Activated T-helper 1 cell treated with anti-CD3 and anti-CD28 coated beads, Interleukin-12 subunit alpha, Interleukin-12 subunit beta, Interleukin-2, Interleukin-4 antibody, amounts not matched to agents 30 ng/mL and 10 ng/mL and 1 ng/mL, durations not matched to agents 14 hours and 24 hours and 36 hours (primary cell): Measurements from ENCODE around the gene AK4. TPM values are rescaled to one million over a fixed set of nuclear protein-coding genes. Genes with fewer than 3 reads are reported as not detected.
"Not testable (repeated sequence)": the region's sequence is repeated elsewhere in the genome, so short reads cannot be mapped to it uniquely, and the experiment has no call there.

Source experiments
- DNase-seq: peaks from one replicate; pipeline ENCODE4 v3.0.0; 2021; ENCODE audit warnings: low spot score
- H3K27ac Mint-ChIP-seq: one replicate; pipeline ENCODE4 v1.8.0; 2021; ENCODE audit warnings: mild to moderate bottlenecking, mixed read lengths
- H3K27me3 Mint-ChIP-seq: one replicate; pipeline ENCODE4 v1.8.0; 2022; ENCODE audit warnings: mild to moderate bottlenecking, moderate library complexity, mixed read lengths; ENCODE audit not compliant: insufficient read depth
- H3K36me3 Mint-ChIP-seq: one replicate; pipeline ENCODE4 v1.8.0; 2021; ENCODE audit warnings: low read depth, mixed read lengths
- H3K4me1 Mint-ChIP-seq: one replicate; pipeline ENCODE4 v1.8.0; 2021; ENCODE audit warnings: low read depth, mixed read lengths
- H3K4me3 Mint-ChIP-seq: one replicate; pipeline ENCODE4 v1.8.0; 2021; ENCODE audit warnings: mild to moderate bottlenecking, moderate library complexity, mixed read lengths
- H3K9me3 Mint-ChIP-seq: one replicate; pipeline ENCODE4 v1.8.0; 2021; ENCODE audit warnings: mixed read lengths
- intact Hi-C: fragments of 100-400 bp; cut with micrococcal nuclease; formaldehyde crosslinking; loops from one replicate; pipeline ENCODE4 v1.15.1; 2024
- total RNA-seq: library from RNA; stranded (reverse); gene quantifications from 2 replicates; pipeline ENCODE4 v1.2.3, GENCODE V29; 2022

AK4 gene
- total RNA-seq, 1 donor from 2014 or later, result 108 TPM

DNA sequence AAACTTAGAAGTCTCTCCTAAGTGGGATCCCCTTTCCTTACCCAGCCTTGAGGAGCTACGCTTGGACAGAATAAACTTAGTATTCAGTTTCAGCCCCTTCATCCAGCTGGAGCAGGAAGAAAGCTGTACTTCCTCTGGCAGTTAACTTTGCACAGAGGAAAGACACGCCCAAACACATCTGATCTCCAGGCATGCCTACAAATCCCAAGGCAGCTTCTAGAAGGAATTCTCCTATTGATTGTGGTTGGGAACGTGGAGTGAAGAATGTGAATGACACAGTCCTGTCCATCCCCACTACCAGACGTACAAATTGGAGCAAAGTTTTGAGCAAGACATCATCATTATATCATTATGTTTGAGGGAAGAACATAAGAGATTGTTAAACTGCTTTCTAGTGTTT lies 6.6 kb upstream of the AK4 start:
- peaks cover 6% of the 10 kb centered on the region for H3K4me1 Mint-ChIP-seq

DNA sequence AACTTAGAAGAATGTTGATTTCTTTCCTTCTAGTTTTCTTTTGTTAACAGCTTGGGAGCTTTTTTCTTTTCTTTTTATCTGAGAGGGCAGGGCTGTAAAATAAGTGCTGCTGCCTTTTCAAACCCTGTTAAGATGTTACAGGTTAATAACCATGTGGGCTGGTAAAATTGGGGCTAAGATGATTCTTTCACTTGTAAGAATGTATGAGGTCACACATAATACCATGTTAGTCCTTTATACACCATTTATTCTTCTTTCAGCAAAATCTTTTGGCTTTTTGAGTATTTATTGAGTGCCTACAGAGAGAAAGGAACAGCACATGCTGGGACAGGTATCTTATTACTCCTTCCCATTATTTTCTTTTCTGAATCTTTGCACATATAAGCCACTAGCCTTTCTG lies 6.1 kb upstream of the AK4 start:
- DNase-seq, result no peak
- no peaks in the 10 kb centered on the region for H3K36me3 Mint-ChIP-seq
- no peak overlapping the region for H3K4me3 Mint-ChIP-seq
- H3K9me3 Mint-ChIP-seq, result no peaks in the 10 kb centered on the region
- H3K27ac Mint-ChIP-seq, result no peak overlapping the region
- intact Hi-C loops, result loop anchor here (10.0 kb wide), 1 partner anchor 253 kb away; no protein-coding TSS in a partner anchor
- peaks cover 18% of the 10 kb centered on the region for H3K27me3 Mint-ChIP-seq
- H3K4me1 Mint-ChIP-seq, result peaks cover 11% of the 10 kb centered on the region

More for the DNA sequence above, 6.6 kb upstream of the AK4 start:
- Mint-ChIP-seq H3K27ac (no peak overlapping the region), H3K27me3 (peaks cover 14% of the 10 kb centered on the region), H3K36me3 (no peaks in the 10 kb centered on the region), H3K9me3 (no peaks in the 10 kb centered on the region), H3K4me3 (no peak overlapping the region)
- intact Hi-C loops, result loop anchor here (10.0 kb wide), 1 partner anchor 253 kb away; no protein-coding TSS in a partner anchor
- no peak for DNase-seq

DNA sequence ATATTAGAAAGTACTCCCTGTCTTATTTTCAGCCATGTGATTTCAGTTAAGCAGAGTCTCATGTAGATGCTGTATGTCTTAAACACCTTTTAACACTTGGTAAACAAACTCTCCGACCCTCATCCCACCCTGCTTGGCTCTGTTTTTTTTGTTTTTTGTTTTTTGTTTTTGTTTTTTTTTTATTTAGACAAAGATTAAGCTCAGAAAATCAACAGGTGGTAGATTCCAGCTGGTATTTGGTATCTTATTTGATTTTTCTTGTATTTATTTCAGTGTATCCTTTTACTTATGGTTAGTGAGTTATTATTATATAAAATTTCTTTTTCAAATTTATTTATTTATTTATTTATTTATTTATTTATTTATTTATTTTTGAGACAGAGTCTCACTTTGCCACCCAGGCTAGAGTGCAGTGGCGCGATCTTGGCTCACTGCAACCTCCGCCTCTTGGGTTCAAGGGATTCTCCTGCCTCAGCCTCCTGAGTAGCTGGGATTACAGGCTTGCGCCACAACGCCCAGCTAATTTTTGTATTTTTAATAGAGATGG lies 4.8 kb upstream of the AK4 start:
- Mint-ChIP-seq H3K27me3 (peaks cover 13% of the 10 kb centered on the region), H3K4me1 (peaks cover 15% of the 10 kb centered on the region)
- not testable (repeated sequence) for H3K4me3 Mint-ChIP-seq, DNase-seq, H3K36me3 Mint-ChIP-seq, H3K27ac Mint-ChIP-seq, H3K9me3 Mint-ChIP-seq
- intact Hi-C loops, result loop anchor here (10.0 kb wide), 1 partner anchor 252 kb away; no protein-coding TSS in a partner anchor

DNA sequence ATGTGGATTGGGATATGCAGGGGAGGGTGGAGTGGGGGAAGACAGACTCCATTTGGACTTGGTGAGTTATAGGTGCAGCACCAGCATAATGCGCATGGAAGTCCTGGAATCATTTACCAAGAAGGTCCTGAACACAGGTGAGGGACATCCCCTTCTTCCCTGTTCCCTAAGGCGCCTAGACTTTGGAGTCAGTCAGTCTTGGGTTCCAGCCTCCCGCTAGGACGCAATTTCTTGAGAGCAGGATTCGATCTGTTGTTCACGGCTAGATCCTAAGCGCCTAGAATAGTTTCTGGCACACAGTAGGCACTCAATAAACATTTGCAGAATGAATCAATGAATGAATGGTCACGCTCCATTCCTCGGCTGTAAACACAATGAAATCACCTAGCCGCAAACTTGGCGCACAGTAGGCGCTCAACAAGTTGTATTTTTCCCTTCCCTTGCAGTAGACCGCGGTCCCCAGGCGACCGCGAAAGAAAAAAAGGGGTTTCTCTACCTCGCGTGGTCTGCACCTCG lies 1.0 kb upstream of the AK4 start:
- no peak for DNase-seq
- peaks cover 18% of the 10 kb centered on the region for H3K36me3 Mint-ChIP-seq
- H3K4me1 Mint-ChIP-seq, result peaks cover 39% of the 10 kb centered on the region
- peaks cover 7% of the 10 kb centered on the region for H3K27me3 Mint-ChIP-seq
- no peaks in the 10 kb centered on the region for H3K9me3 Mint-ChIP-seq
- intact Hi-C loops, result loop anchor here (1.0 to 10.0 kb wide), 6 partner anchors 107 to 1785 kb away; partner anchors contain the start of gene JAK1
- H3K27ac Mint-ChIP-seq, result peak overlapping the region; percentile 82
- H3K4me3 Mint-ChIP-seq, result peak overlapping the region; percentile 83

DNA sequence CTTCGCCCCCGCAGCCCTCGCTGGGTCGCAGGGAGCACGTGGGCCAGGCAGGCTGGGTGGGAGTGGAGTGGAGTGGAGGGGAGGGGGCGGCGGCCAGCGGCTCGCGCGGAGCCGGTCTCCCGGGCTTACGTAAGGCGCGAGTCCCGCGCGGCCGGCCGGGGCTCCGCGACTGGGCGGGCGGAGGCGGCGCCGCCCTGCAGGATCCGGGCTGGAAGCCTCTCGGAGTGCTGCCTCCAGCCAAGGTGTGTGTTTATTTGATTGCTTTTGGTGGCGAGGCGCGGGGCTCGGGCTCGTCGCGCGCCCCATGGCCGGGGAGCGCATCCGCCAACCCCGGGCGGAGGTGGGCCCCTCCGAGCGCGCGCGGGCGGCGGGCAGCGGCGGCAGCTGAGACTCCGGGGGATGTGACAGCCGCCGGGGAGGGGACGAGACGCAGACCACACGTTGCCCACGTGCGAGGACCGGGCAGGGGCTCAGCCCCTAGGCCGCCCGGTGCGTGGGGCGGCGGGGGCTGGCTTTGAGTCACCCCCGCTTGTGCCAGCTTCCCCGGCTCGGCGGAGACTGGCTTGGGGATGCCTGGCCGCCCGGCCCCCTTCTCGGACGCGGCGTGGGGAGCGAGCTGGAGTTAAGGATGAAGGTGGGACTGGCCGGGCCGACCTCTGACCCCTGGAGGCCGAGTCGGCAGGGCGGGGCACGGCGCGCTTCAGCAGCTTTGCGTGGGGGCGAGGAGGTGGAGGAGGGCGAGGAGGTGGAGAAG lies 402 bp upstream of the AK4 start:
- Mint-ChIP-seq H3K4me1 (peaks cover 40% of the 10 kb centered on the region), H3K27me3 (peaks cover 7% of the 10 kb centered on the region), H3K9me3 (no peaks in the 10 kb centered on the region), H3K4me3 (peak overlapping the region; percentile 89), H3K27ac (peak overlapping the region; percentile 87), H3K36me3 (peaks cover 19% of the 10 kb centered on the region)
- DNase-seq, result peak; percentile 46
- intact Hi-C loops, result loop anchor here (1.0 to 10.0 kb wide), 10 partner anchors 80 to 1785 kb away; partner anchors contain the start of genes JAK1, LEPR and LEPROT

DNA sequence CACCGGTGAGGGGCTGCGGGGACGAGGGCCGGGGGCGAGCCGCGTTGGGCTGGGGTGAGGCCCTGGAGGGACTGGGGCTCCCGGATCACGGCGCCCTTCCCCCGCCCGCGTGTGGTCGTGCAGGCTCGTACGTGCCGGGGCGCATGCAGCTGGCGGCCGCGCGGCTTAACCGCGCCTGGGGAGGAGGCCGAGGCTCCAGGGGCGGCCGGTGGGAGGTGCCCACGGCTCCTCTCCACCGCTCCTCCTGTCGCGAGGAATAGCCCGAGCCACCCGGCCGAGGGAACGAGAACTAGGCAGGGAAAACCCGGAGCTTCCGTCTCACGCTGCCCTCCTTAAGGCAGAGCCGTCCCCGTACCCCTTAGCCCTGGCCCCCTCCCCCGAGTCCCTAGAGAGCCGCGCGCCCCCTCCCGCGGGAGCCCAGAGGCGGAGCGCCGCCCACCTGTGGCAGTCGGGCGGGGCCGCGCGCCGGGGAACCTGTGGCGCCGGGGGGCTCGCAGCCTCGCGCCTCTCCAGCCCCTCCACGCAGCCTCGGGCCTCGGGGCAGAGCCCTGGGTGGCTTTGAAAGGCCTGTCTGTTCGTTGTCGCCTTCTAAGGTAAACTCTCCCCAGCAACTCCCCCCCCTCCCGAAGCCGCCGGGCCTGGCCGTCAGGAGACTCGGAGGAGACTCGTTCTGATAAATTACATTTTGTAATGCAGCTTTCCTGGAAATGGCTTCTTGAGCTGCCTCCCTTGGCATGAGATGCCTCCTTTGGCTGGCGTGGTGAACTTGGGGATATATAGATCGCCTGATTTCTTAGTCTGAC lies 746 bp downstream of the AK4 start:
- peaks cover 52% of the 10 kb centered on the region for H3K4me1 Mint-ChIP-seq
- H3K27ac Mint-ChIP-seq, result peak overlapping the region; percentile 90
- peaks cover 23% of the 10 kb centered on the region for H3K36me3 Mint-ChIP-seq
- peaks cover 7% of the 10 kb centered on the region for H3K27me3 Mint-ChIP-seq
- DNase-seq, result peak; percentile 55
- H3K9me3 Mint-ChIP-seq, result no peaks in the 10 kb centered on the region
- intact Hi-C loops, result loop anchor here (1.0 to 10.0 kb wide), 10 partner anchors 65 to 1784 kb away; partner anchors contain the start of genes JAK1, LEPR and LEPROT
- H3K4me3 Mint-ChIP-seq, result peak overlapping the region; percentile 94

DNA sequence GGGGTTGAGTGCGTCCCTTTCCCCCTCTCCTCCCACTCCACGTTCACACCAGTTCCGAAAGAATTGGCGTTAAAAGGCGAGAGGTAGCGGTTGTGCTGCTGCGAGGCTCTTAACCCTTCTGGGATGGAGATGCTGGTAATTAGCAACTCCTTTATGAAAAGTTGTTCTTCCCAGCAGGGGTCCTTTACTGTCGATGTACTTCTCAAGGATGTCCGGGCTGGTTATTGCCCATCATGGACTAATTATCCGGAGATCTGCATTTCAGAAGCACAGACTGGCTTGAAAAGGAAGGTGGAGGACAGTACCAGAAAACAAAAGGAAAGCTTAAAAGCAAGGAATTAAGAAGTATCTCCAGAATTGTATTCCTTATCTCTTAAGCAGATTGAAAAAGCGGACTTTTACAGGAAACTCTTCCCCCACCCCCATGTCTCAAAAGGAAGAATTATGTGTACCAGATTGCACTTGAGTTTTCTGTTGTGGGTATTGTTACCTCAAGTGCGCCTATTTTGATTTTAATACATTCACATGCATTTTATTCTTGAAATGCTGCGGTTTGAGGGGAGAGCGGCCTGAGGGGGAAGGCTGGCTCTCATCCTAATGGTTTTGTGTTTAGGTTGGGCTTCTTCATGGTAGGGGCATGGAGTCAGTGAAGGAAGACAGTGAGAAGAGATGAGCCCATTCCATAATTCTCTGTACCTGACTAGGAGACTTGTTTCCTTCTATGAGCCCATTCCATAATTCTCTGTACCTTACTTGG lies 1.5 kb downstream of the AK4 start:
- Mint-ChIP-seq H3K4me3 (peak overlapping the region; percentile 94), H3K27ac (peak overlapping the region; percentile 90), H3K36me3 (peaks cover 27% of the 10 kb centered on the region), H3K4me1 (peaks cover 60% of the 10 kb centered on the region), H3K9me3 (no peaks in the 10 kb centered on the region), H3K27me3 (peaks cover 7% of the 10 kb centered on the region)
- DNase-seq, result no peak
- intact Hi-C loops, result loop anchor here (1.0 to 10.0 kb wide), 8 partner anchors 64 to 1783 kb away; partner anchors contain the start of genes JAK1, LEPR and LEPROT

DNA sequence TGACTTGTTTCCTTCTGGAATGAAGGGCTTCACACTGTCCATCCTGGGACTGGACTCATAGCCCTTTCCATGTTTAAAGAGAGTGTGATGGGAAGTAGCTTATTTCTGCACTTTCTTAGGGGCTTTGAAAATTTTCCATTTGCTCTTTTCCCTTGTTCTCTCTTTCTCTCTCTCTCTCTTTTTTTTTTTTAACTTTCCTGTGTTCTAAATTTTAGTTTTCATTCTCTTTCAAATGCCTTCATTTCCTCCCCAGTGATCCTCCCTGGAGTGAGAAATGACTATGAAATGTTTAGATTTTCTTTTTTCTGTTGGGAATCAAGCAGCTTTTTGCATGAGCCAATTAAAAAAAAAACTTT lies 2.1 kb downstream of the AK4 start:
- no peak overlapping the region for H3K27ac Mint-ChIP-seq
- intact Hi-C loops, result no loop called here

DNA sequence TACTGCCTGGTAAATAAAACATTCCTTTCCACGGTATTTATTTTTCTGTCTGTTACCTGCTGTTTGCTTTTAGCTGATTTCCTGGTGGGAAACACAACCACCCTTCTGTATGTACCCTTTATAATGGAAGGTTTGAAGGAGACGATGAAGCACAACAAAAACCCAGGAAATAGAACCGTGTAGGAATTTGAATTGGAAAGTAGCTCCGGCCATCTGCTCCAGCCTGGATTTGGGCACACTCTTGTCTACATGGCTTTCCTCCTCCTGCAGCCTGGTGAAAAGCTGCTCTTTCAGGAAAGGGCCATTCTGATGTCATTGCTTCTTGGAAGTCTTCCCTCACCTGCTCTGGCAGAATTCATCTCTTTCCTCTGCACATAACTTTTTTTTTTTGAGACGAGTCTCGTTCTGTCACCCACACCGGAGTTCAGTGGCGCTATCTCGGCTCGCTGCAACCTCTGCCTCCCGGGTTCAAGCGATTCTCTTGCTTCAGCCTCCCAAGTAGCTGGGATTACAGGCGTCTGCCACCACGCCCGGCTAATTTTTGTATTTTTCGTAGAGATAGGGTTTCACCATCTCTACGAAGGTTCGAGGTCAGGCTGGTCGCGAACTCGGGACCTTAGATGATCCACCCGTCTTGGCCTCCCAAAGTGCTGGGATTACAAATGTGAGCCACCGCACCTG lies 2.7 kb downstream of the AK4 start:
- Mint-ChIP-seq H3K27me3 (peaks cover 7% of the 10 kb centered on the region), H3K4me1 (peaks cover 61% of the 10 kb centered on the region), H3K36me3 (peaks cover 29% of the 10 kb centered on the region), H3K27ac (no peak overlapping the region), H3K4me3 (peak overlapping the region; percentile 57), H3K9me3 (no peaks in the 10 kb centered on the region)
- intact Hi-C loops, result no loop called here
- no peak for DNase-seq

More for the DNA sequence above, 2.1 kb downstream of the AK4 start:
- peaks cover 61% of the 10 kb centered on the region for H3K4me1 Mint-ChIP-seq
- H3K4me3 Mint-ChIP-seq, result peak overlapping the region; percentile 94
- DNase-seq, result no peak
- H3K36me3 Mint-ChIP-seq, result peaks cover 29% of the 10 kb centered on the region
- peaks cover 7% of the 10 kb centered on the region for H3K27me3 Mint-ChIP-seq
- no peaks in the 10 kb centered on the region for H3K9me3 Mint-ChIP-seq

DNA sequence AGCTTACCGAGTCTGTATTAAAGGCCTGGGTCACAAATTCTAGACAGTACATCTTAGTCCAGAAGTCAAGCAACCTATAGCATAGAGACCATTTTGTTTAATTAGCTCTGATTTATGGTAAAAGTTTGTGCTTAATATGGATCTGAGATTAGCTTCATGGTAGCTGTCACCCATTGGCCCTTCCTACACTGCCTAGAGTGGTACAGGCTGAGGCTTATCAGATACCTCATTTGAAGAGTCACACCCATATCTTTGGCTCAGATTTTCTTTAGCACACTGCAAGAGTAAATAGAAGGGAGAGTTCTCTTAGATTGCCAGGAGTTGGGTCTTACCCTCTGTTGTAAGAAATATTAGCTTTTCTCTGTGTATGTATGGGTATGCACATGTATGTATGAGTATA lies 3.6 kb downstream of the AK4 start:
- peaks cover 2% of the 10 kb centered on the region for H3K27me3 Mint-ChIP-seq
- peaks cover 29% of the 10 kb centered on the region for H3K36me3 Mint-ChIP-seq
- no peaks in the 10 kb centered on the region for H3K9me3 Mint-ChIP-seq
- no peak overlapping the region for H3K4me3 Mint-ChIP-seq
- H3K4me1 Mint-ChIP-seq, result peaks cover 58% of the 10 kb centered on the region
- intact Hi-C loops, result no loop called here
- DNase-seq, result no peak
- no peak overlapping the region for H3K27ac Mint-ChIP-seq

DNA sequence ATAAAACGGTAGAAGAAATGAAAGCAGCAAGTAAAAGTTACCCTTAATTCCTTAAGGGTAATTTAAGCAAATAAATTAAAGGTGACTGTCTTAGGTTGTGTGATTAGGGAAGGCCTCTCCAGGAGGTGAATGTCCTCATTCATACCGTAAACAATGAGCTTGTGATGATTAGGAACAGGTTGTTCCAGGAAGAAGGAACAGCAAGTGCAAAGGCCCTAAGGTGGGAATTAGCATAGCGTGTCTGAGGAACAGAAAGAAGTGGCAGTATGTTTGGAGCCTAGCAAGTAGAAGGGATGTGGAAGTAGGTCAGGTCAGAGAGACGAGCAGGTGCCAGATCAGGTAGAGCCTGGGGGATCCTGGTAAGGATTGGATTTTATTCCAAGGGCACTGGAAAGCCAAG lies 5.6 kb downstream of the AK4 start:
- intact Hi-C loops, result no loop called here
- Mint-ChIP-seq H3K9me3 (no peaks in the 10 kb centered on the region), H3K27ac (no peak overlapping the region), H3K27me3 (no peaks in the 10 kb centered on the region), H3K4me3 (no peak overlapping the region), H3K4me1 (peaks cover 55% of the 10 kb centered on the region), H3K36me3 (peaks cover 33% of the 10 kb centered on the region)
- DNase-seq, result no peak
